CD4-positive, alpha-beta T cell treated with Interleukin-4 for 1 hour (primary cell): ENCODE data around the gene SLIT1.
A peak's percentile ranks its signal among the peaks of the same experiment; 100 is the strongest.

Source experiments
- DNase-seq, 2 donors: peaks; one replicate each; pipeline ENCODE4 v3.0.0-alpha.2; 2020 to 2022

The SLIT1 gene

DNA sequence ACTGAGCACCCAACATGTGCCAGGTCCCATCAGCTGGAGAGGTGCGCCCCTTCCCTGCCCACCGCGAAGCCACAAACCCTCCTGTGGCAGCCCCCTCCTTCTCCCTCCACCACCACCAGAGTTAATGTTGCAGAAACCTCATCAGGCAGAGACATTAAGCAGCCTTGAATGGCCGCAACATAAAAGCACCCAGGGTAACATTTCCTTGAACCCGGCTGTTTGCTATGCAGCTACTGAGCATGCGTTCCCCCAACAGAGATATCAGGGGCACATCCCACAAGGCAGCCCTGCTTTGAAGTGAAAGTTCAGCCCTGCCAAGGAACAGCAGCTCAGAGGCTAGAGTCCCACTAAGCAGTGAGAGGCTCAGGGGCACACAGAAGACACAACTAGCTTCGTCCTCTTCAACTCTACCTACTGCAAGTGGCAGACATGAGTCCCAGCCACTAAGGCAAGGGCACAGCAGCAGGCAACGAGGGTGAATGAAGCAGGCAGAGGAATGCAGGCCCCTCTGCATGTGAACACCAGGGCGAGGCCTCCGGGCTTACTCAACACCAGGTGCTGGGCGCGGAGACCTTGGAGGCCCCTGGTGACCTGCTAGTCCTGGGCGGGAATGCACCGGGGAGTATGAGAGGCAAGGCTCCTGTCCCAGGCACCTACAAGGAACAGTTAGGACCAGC, 107.4 kb downstream of the SLIT1 start:
- no peak for DNase-seq

DNA sequence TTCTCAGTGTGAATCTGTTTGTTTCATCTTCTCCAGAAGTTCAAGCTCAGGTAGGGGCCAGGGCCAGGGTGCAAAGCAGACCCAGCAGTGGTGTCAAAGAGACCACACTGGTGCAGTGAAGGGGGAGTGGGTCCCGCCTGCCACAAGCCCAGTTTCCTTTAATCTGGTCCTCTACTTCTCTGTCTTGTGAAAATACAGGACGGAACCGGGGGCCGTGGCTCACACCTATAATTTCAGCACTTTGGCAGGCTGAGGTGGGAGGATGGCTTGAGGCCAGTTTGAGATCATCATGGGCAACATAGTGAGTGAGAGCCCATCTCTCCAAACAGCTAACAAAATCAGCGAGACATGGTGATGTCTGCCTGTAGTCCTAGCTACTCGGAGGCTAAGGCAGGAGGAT, 109.0 kb downstream of the SLIT1 start:
- DNase-seq, result no peak

DNA sequence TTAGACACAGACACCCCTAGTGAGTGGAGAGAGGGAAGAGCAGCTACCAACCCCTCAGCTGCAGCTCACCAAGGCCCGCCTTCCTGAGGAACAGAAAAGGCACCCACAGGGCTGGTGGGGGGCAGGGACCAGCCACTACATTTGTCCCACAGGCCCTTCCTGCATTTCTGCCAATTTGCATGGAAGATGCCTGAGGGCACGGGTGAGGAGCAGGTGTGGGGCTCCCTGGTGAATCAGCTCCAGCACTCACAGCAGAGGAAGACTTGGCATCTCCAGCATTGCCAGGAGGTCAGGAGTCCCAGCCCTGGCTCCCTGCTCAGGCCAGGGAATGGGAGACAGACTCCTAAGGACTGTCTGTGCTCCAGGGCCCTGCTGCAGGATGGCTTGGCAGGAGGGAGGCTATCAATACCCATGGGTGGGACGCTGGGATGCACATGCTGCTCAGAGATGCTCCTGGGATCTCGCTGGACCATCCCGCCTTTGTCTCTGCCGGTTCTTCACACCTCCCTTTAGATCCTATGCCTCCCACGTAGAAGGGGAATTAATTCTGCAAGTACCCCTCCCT, 109.7 kb downstream of the SLIT1 start:
- no peak for DNase-seq

DNA sequence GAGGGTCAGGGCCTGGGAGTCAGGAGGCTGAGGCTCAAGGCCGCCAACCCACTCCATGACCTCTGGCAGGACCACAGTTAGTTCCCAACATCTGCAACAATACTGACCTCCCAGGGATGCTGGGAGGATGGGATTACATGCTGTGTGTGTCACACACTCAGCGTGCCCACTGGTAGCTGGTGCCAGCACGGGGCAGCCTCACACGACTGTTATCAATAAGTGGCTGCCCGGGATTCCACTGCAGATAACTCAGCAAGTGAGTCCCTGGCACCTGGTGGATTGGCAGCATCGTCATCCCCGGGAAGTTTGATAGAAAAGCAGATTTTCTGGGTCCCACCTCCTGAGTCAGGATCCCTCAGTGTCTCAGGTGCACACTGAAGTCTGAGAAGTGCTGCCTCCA, 110.3 kb downstream of the SLIT1 start:
- no peak for DNase-seq

DNA sequence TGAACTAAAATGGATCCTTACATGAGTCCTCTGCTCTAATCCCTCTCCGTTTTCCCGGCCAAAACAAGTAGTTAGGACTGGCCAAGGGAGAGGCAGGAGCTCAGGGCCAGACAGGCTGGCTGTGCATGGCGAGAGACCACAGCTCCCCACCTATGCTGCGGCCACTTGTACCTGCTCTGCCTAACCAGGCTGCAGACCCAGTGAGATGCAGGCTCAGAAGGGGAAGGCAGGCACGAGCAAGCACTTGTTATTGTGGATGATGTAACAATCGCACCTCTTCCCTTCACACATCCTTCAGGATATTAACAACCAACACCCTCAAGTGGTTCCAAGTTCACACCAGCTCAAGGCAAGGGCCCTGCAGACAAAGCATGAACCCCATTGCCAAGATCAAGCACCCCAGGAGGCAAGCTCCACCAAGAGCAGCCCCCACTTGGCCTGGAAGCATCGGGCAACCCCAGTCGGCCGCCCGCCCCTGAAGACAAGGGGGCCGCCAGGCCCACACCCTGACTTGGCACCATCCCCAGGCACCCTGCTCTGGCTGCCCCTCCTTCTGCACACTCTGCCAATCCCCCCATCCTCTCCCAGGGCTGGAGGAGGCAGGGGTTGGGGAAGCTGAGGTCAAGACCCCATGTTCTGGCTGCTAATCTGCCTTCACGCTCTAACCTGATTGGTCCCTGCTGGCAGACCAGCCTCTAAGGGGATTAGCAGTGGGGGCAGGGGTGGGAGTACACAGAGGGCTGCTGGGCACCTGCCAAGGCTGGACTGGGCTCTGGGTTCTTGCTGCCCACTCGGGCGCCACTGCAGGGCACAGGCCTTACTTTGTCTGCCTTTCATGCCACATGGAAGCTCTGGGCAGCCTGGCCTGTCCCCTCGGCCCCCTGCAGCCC, 111.3 kb downstream of the SLIT1 start:
- no peak for DNase-seq

DNA sequence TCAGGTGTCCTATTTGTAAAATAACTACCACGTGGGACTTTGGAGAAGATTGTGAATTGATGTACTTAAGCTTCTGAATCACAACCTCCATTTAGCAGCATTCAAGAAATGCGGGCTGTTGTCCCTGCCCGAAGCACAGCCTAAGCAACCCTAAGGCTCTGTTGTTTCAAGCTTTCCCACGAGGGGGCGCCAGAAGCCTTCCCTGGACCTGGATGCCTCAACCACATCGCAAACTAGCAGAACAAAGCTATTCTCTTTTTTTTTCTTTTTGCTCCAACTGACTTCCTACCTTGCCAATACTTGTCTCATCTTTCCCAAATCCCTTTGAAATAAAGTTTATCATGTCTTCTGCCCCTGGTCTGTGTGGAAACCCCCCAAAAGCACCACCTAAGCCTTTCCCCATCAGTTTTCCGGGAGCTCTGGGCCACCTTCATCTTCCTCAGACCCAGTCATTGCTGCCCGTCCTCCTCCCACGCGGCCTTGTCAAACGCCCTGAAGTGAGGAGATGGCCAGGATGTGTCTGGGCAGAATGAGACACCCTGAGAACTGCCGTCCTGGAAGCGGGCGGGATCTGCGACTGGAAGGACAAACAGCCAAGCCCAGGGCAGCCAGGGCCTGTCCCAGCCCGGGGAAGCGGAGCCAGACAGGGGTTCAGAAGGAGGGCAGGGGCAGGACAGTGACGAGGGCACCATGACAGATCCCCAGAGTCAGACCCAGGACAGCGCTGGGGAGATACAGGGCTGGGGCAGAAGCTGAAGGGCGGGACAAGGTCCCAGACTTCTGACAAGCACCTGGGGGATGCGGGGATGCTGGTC, 112.7 kb downstream of the SLIT1 start:
- DNase-seq, result peak; percentile 74 to 75

DNA sequence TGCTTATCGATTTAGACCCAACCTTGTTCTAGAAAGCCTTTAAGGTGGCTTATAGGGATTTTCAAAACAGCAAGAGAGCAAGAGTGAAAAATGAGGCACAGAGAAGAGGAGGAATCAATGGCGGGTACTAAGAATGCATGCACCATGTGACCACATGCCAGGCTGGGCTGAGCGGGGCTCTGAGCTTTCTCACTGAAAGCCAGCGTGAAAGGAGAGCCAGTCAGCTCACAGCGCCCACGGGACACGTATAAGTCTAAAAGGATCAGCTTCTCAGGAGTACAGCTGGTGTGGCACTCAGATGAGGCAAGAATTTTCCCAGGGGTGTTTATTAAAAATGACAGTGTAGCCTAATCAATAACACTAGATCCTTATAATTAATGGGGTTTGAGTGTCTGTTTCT, 114.3 kb downstream of the SLIT1 start:
- no peak for DNase-seq

DNA sequence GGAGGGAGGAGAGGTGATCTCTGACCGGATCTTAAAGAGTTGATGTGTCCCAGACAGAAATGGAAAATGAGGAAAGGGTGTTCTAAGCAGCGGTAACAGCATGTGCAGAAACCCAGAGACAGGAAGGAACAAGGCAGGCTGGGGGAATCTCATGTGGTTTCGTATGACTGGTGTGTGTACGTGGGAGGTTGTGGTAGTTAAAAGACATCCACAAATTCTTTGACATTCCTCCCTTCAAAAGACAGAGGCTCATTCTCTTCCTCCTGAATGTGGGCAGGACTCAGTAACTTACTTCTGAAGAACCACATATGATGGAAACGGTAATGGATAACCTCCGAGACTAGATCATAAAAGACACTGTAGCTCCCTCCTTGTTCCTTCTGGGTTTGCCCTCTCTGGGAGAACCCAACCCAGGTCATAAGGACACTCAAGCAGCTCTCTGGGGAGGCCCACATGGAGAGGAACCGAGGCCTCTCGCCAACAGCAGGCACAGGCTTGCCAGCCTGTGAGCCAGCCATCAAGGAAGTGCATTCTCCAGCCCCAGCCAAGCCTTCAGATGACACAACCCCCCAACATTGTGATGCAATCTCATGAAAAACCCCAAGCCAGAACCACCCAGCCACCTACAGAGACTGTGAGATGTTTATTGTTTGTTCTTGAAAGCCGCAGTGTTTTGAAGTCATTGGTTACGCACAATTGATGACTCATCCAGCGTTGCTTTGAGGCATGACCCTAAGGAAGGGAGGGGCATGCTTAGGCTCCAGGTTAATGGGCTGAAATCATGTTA, 116.0 kb downstream of the SLIT1 start:
- DNase-seq, result peak; percentile 7 to 18

DNA sequence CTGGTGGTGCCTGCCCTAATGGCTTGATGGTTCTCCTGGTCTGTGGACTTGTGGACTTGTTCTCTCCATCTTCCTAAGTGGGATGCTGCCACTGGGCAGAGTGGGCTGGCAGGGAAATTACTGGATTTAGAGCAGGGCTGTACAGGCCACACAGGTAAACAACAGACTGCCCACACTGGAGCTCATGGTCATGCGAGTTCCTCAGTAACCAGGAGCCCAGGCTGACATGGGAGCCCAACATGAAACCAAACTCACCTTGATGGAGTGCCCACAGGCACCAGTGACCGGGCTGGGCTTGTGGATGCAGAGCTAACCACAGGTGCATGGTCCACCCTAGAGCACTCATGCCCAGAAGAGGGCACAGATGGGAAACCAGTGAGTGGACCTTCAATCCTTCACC, 116.7 kb downstream of the SLIT1 start:
- DNase-seq, result no peak

DNA sequence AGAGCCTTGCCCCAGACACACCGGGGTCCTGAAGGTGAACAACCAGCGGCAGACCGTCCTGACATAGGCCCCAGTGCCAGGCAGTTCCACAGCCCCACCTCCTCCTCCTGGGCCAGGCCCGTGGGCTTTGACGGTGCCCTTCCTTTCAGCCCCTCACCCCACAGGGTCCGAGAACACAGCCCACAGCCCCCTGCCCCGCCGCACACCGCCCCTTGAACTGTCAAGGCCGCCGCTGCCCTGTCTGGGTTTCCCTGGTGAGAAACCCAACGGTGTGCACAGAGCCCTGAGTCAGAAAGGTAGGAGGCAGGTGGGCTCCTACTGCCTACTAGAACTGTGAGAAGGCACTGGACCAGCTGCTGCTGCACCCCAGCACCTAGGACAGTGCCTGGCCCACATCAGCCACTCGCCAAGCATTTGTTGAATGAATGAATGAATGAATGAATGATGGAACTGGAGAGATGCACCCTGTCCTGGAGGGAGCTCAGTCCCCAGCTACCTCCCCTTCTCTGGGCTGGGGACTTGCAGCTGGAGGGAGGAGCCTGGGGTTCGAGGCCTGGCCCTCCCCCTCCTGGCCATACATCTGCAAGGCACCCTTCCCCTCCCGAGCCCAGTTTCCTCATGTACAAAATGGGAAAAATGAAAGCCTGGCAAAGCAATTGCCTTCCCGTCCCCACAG, 117.9 kb downstream of the SLIT1 start:
- no peak for DNase-seq

DNA sequence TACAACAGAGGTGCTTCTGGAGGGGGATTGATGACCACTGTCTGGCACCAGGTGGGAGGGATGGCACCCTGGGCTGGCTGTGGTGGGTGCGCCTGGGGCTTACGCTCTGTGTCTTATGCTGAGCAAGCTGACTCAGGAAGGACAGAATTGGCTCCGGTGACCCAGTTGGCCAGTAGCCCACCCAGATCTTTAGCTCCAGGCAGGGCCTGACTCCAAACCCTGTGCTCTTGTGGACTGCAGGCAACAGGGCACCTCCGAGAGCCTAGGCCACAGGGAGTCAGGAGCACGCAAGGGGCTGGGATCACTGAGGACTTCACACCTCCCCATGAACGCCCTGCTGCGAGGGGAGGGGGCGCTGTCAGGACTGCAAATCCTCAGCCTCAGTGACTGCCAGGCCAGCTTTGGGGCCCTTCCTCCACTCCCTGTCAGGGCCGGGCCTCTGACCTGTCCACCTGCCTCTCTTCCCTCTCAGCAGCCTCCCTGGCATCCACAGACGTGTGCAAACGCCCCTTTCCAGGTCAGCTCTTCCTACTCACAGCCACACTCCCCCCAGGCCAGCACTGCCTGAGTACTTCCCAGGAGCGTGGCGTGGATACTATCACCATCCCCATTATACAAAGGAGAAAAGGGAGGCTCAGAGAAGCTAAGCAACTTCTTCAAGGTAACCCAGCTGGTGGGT, 118.7 kb downstream of the SLIT1 start:
- DNase-seq, result no peak

DNA sequence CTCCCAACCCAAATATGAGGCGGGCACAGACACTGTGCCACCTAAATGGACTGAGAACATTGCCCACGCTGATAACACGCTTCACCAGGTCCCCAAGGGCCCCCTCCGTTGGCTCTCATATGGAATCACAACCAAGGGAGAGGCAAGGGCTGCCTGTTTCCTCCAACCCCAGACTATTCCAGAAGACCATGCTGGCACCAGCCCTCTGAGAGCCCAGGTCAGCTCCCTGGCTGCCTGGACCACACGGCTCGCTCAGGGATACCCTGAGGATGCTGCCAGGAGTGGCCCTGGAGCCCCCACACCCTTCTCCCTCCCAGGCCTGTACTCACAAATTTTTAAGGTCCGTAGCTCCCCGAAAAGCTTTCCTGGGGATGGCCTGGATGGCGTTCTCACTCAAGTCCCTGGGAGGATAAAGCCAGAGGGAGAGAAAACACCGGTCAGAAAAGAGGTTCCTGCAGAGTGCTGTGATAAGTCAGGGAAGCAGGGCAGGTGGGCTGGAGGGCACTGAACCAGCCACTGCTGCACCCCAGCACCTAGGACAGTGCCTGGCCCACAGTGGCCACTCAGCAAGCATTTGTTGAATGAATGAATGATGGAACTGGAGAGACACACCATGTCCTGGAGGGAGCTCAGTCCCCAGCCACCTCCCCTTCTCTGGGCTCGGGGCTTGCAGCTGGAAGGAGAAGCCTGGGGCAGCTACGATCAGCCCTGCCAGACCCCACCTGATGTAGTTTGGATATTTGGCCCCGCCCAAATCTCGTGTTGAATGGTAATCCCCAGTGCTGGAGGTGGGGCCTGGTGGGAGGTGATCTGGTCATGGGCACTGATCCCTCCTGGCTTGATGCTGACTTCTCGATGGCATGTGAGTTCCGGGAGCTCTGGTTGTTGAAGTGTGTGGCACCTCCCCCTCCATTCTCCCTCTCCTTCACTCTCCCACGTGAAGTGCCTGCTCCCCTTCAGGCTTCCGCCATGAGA, 119.8 kb downstream of the SLIT1 start:
- no peak for DNase-seq

DNA sequence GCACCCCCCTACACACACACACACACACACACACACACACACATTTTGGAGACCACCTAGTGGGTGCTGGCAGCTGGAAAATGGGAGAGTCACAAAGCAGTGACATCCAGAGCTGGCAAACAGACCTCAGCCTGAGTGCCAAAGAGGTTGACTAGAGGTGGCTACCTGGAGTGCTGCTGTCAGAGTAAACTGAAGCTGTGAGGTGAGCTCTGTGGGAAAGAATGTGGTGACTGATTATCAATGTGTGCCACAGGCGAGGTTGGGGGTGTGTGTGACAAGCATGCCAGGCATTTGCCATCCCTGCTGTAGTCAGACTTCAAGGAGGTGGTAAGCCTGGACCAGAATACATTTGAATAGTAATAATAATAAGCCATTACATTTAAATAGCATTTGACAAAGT, 120.6 kb downstream of the SLIT1 start:
- DNase-seq, result no peak

DNA sequence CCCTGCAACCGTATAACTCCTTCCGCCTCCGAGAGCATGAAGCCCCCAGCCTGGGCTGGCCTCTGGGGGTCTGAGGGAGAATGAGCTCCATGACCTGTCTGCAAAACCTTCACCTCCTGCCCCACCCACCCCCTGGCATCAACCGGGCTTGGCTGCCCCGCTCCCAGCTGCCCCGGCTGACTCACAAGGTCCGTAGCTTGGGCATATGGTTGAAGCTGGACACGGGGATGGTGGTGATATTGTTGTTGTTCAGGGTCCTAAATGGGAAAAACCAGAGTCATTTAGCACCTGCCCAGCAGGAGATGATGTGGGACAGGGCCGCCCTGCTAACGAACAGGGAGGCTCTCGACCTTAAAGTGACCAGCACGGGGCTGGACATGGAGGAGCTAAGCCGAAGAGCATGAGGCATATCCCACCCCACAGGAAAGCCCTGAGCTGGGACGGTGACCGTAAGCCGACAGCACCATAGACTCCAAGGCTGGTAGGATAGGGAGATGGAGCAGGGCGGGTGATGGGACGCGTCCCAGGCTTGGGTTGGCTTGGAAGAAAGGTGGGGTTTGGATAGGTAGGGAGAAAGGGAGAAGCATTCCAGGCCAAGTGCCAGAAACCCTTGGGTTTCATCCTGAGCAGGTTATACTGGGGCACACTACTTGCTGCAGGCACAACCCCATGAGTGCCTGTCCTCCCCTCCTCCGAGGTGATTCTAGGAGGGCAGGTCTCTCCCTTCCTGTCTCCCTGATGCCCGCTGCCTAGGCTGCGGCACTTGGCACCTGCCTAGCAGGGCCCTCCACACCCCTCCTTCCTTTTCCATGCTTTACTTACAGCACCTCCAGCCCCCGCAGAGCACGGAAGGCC, 121.5 kb downstream of the SLIT1 start:
- DNase-seq, result no peak

DNA sequence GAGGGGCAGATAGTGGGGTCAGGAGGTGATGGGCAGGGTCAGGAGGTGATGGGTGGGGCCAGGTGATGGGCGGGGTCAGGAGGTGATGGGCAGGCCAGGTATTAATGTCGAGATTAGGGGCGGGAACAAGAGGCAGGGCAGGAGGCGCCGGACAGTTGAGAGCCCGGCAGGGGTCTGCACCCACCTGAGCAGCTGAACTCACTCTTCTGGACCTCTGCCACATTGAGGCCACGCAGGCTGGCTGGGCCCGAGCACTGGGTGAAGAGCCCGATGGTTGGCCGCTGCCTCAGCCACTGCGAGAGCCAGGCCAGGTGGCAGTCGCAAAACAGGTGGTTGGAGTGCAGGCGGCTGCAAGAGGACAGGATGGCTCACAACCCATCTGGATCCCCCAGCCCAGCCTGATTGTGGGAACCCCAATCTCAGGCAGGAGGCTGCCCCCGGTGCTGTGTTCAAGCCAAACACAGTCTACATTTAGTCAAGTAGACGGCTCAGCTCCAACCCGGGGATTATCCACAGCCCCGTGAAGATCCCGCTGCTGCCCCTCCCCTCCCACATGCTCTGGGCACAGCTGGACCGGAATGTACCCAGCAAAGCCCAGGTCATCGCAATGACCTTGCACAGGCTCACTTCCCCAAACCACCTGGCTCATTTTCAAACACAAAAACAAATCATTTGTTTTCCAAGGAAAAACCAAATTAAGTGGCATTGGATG, 122.3 kb downstream of the SLIT1 start:
- DNase-seq, result no peak

DNA sequence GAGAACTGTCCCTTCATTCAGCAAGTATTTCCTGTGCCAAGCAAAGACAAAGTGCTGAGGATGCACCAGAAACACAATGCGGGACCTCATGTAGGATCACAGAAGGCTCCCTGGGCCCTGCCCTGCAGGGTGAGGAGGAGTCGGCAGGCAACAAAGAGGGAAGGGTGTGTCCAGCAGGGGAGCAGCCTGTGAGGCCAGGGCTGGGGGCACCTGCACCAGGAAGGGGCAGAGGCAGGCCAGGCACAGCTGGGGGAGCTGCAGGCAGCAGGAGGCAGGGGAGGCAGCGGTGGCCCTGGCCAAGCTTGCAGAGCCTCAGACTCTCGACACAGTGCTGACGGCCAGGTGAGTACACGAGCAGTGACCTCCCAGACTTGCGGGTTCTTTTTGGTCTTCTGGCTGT, 123.3 kb downstream of the SLIT1 start:
- DNase-seq, result no peak

DNA sequence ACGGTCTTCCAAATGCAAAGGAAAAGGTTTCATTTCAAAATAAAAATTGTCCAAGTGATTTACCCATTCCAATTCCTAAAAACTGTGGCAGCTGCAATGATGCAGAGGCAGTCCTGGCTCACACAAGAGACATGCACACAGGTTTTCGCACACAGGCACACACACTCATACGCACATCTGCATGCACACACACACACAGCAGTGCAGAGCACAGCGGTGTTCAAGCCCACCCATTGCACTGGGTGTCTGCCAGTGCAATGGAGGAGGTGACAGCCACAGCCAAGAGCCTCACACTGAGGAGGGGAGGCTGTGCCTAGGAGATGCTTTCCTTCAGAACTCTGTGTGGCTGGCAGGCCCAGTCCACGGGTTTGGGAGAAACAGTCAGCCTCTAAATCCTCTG, 123.7 kb downstream of the SLIT1 start:
- DNase-seq, result no peak

DNA sequence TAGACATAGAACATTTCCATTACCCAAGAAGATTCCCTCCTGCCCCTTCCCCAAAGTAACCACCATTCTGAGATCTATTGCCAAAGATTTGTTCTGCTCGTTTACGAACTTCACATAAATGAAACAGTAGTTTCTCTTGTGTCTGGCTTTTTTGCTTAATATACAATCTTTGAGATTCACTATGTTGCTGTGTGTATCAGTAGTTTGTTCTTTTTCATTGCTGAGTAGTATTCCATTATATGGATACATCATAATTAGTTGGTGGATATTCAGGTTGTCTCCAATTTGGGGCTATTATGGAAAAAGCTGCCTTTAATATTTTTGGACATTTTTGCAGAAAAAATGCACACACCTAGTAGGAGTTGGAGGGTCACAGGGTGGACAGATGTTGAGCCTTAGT, 124.3 kb downstream of the SLIT1 start:
- DNase-seq, result no peak
